Erythroblast (primary cell): Measurements from ENCODE around the gene SUSD2.

Experiments used
- GATA1 ChIP-seq: IDR thresholded peaks from 2 replicates; pipeline ENCODE4 v1.6.1; 2011; ENCODE audit warnings: low read depth, mild to moderate bottlenecking, control low read depth, low read length, moderate library complexity
- POLR2A ChIP-seq: IDR thresholded peaks from 2 replicates; pipeline ENCODE4 v1.6.1; 2011; ENCODE audit warnings: mild to moderate bottlenecking, low read length

GRCh38 chr22:24231706-24232105, 50.4 kb downstream of the SUSD2 start:
- TF ChIP-seq POLR2A (no peak), GATA1 (no peak)
